Mononuclear cell (primary cell): Measurements from ENCODE around the gene PPM1J. TPM values are rescaled to one million over a fixed set of nuclear protein-coding genes. Genes with fewer than 3 reads are reported as not detected.
A peak's percentile ranks its signal among the peaks of the same experiment; 100 is the strongest.
"Not testable (repeated sequence)": the region's sequence is repeated elsewhere in the genome, so short reads cannot be mapped to it uniquely, and the experiment has no call there.

Source experiments
- H3K27me3 ChIP-seq: 2 replicates; pipeline ENCODE4 v1.6.0; 2011; ENCODE audit warnings: low read length, control low read depth; ENCODE audit not compliant: insufficient read depth
- H3K4me1 ChIP-seq: 2 replicates; pipeline ENCODE4 v1.5.1; 2011; ENCODE audit warnings: mild to moderate bottlenecking, low read length, control low read depth; ENCODE audit not compliant: insufficient read depth
- H3K4me3 ChIP-seq: 2 replicates; pipeline ENCODE4 v1.5.1; 2011; ENCODE audit warnings: mild to moderate bottlenecking, low read length, moderate library complexity
- H3K9me3 ChIP-seq: 2 replicates; pipeline ENCODE4 v1.5.1; 2011; ENCODE audit warnings: low read depth, mild to moderate bottlenecking, control low read depth, low read length
- total RNA-seq: library from RNA; depleted of rRNA; stranded (reverse); fragments of >200 nt; gene quantifications from one replicate; pipeline ENCODE4 v1.2.3, GENCODE V29; 2012

The PPM1J gene, protein sequence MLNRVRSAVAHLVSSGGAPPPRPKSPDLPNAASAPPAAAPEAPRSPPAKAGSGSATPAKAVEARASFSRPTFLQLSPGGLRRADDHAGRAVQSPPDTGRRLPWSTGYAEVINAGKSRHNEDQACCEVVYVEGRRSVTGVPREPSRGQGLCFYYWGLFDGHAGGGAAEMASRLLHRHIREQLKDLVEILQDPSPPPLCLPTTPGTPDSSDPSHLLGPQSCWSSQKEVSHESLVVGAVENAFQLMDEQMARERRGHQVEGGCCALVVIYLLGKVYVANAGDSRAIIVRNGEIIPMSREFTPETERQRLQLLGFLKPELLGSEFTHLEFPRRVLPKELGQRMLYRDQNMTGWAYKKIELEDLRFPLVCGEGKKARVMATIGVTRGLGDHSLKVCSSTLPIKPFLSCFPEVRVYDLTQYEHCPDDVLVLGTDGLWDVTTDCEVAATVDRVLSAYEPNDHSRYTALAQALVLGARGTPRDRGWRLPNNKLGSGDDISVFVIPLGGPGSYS
- 0.63 TPM for total RNA-seq

DNA sequence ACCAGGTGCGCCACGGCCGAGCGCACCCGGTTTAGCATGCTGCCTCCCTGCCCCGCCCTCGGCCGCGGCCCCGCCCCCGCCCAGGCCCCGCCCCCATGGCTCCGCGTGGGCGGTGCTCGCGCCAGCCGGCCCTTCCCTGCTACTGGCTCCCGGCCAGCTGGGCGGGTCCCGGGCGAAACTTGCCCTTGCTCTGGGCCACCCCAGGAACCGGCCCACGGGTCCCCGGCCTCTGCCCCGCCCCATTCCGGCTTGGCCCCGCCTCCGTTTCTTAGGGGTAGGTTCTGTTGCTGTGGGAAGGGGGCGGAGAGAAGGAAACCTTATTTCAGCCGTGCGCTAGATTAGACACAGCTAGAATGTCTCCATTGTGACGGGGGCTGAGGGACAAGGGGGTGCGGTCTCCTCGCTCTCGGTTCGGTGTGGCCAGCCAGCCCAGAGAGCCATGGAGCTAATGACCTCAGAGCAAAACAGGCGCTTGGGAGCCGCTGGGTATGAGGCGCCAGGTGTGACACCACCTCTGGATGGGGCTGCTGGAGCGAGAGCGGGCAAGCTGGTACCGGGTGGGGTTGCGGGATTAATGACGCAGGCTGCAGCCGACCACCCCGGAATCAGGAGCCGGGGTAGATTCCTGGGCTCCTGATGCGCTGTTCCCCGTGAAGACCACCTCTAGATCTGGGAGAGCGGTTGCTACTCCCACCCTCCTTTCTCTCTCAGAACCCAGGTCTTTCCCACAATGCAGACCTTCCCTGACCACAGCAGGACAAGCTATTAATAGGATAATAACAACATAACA is at the start of gene PPM1J:
Gene PPM1J (minus strand): TSS at position 69 of the 790 bp plus-strand sequence. CDS start 31 bp downstream, at position 38.
- H3K9me3 ChIP-seq, result no peaks in the 10 kb centered on the region
- peaks cover 38% of the 10 kb centered on the region for H3K4me1 ChIP-seq
- H3K27me3 ChIP-seq, result no peaks in the 10 kb centered on the region
- H3K4me3 ChIP-seq, result peak within 1 kb of the TSS; percentile 42

DNA sequence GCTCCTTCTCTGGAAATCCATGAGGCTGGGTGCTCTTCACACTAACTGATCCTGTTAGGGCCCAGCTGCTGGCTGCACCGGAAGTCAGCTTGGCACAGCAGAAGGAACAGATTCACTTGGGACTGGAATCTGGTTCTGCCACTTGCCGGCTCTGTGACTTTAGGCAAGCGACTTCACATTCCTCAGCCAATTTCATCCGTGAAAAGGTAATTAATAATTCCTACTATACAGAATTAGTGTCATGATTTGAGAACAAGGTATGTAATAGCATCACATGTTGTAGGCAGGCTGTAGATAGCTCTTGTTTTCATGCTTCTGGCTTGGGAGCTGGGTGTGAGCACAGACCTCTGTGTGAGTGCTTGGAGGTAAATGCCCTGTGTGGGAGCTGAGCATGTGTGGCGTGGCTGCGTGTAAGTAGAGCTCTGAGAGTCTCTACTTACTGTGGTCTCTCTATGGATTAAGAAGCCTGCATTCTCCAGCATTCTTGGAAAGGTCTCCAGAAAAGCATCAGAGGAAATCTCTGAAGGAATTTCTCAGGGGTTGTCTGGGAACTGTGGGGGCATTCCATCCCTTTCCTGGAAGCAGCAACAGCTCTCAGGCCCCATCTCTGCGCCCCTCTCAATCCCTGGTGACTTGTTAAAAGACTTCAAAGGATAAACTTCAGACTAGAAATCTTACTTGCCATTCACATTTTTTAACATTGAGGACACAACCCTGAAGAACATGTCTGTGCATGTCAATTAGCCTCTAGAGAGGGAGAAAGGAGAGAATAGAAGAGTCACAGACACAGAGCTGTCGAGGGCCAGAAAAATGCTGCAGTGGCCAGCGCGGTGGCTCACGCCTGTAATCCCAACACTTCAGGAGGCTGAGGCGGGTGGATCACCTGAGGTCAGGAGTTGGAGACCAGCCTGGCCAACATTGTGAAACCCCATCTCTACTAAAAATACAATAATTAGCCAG is 47.7 kb upstream of the PPM1J start:
- Histone ChIP-seq H3K9me3 (no peaks in the 10 kb centered on the region), H3K4me1 (no peaks in the 10 kb centered on the region), H3K27me3 (no peaks in the 10 kb centered on the region), H3K4me3 (no peak overlapping the region)

DNA sequence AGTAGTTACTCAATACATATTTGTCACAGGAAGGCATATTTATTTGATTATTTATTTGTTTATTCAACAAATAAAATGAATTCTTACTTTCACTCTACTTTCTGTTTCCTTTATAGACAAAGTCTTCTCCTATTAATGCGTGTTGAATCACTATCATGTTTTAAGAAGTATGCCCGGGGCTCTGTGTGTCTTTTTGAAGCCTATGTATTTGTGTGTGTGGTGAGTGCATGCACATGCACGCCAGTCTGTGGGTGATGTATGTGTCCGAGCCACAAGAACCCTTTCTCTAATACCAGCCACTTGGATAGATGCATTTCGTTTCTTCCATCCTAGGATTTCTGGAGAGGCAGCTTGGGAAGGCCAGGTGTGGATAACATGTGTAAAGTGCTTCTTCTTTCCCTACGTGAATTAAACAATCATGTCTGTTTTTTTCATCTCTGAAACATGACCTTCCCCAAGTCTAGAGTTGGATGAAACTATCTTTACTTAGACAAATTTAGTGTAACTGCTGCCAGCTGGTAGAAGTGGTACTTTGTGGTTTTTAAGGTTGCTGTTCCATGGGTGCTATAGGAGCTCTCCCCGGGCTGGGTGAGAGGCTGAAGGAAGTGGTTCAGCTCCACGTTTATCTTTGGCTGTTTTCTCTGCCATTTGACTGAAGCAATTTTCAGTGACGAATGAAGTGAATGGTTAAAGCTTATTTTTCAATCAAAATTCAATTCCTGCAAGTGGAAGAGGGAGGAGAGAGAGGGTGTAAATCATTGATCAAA is 46.8 kb upstream of the PPM1J start:
- Histone ChIP-seq H3K9me3 (no peaks in the 10 kb centered on the region), H3K4me1 (no peaks in the 10 kb centered on the region), H3K27me3 (no peaks in the 10 kb centered on the region)

DNA sequence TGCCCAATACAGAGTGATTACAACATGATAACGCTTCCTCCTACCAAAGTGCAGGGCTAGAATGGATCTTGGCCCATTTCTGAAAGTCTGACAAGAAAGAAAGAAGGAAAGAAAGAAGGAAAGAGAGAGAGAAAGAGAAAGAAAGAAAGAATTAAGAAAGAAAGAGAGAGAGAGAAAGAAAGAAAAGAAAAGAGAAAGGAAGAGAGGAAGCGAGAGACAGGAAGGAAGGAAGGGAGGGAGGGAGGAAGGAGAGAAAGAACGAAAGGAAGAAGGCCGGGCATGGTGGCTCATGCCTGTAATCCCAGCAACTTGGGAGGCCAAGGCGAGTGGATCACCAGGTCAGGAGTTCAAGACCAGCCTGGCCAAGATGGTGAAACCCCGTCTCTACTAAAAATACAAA is 44.1 kb upstream of the PPM1J start:
- Histone ChIP-seq H3K27me3 (peaks cover 3% of the 10 kb centered on the region), H3K9me3 (no peaks in the 10 kb centered on the region), H3K4me3 (no peak overlapping the region), H3K4me1 (no peaks in the 10 kb centered on the region)

More for the DNA sequence above, 46.8 kb upstream of the PPM1J start:
- H3K4me3 ChIP-seq, result no peak overlapping the region

DNA sequence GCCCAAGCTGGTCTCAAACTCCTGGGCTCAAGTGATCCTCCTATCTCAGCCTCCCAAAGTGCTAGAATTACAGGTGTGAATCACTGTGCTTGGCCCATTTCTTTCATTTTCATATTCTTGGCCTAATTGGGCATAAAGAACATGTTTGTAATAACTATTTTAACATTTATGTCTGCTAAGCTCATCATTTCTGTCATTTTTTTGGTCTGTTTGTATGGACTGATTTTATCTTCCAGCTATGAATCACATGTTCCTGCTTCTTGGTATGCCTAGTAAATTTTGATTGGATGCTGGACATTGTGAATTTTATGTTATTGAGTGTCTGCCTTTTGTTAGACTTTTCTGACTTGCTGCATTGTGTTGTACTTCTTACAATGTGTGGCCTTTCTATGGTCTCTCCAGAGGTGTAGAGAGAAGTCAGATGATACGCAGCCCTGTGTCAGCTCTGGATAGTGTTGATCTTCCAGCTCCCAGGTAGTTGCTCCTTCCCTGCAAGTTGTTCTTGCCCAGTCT is 39.0 kb upstream of the PPM1J start:
- H3K27me3 ChIP-seq, result peaks cover 6% of the 10 kb centered on the region

DNA sequence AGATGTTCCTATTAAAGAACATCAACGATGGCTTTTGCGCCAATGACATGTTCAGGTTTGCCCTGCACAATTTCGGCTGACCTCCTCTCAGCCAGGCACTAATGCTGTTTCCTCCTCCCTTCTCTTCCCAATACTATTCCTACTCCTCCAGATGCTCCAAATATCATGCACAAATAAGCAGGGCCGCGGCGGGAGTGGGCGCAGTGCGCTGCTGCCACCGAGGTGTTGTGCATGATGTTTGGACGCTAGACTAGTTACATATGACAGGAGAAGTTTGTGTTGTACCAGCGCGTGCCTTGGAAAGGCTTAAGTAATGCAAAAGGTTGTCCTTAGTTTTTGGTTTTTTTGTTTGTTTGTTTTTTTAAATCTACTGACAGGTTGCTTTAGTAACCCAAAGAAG is 33.3 kb upstream of the PPM1J start:
- Histone ChIP-seq H3K4me3 (no peak overlapping the region), H3K9me3 (no peaks in the 10 kb centered on the region), H3K4me1 (peaks cover 9% of the 10 kb centered on the region), H3K27me3 (peaks cover 28% of the 10 kb centered on the region)

More for the DNA sequence above, 39.0 kb upstream of the PPM1J start:
- H3K4me3 ChIP-seq, result no peak overlapping the region
- H3K9me3 ChIP-seq, result no peaks in the 10 kb centered on the region
- H3K4me1 ChIP-seq, result no peaks in the 10 kb centered on the region

DNA sequence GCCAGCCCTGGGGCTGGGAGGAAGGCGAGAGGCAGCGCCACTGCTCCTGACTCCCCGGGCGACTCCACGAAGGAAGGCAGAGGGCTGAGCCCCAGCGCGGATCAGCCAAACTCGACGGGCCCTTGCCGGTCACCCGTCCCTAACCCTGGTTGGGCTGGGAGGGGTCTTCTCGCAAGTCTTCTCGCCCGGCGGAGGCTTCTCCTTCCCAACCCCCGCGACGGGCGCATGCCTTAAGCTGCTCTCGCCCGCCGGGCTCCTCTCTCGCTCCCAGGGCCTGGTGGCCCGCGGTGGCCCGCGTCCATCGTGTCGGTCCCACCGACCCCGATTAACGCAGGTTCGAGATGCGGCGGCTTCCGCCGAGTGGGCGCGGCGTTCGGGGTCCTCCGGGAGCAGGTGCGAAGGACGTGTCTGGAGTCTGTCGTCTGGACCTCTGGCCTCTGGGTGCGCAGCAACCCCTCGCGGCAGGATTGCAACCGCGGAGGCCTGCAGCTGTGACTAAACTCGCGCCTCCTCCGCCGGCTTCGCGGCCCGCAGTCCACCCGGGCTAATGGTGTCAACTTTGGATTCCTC is 29.0 kb upstream of the PPM1J start:
- H3K4me3 ChIP-seq, result no peak overlapping the region
- H3K9me3 ChIP-seq, result no peaks in the 10 kb centered on the region
- peaks cover 9% of the 10 kb centered on the region for H3K4me1 ChIP-seq
- peaks cover 50% of the 10 kb centered on the region for H3K27me3 ChIP-seq

DNA sequence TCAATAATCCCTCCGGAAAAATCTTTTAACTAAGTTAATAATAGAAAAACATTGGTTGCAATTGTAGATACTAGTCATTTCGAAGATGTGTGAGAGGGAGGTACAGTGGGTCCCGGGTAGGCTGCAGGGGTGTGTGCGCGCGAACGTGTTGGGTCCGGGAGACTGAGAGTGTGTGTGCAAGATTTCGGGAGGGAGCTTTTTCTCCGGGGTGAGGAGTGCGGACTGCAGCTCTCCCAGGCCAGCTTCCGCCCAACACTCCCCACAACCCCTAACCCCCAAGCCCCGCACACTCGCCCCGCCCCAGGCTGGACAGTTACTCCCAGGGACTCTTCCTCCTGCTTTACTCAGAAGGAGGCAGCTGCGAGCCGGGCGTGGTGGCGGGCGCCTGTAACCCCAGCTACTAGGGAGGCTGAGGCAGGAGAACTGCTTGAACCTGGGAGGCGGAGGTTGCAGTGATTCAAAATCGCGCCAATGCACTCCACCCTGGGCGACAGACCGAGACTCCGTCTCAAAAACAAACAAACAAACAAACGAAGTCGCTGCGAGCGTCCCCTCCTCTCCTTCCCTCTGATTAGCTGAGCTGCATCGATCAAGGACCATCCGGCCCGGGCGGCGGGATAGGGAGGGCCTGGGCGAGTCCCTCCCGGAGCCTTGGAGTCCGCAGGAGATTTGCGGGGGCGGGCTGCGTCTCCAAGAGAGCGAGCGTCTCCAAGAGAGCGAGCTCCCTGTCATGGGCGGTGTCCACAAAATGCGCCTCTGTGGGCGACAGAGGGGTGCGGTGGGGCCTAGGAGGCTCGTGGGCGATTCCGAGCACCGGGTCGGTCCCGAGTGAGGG is 28.3 kb upstream of the PPM1J start:
- H3K27me3 ChIP-seq, result peaks cover 52% of the 10 kb centered on the region
- H3K4me3 ChIP-seq, result no peak overlapping the region
- peaks cover 9% of the 10 kb centered on the region for H3K4me1 ChIP-seq
- H3K9me3 ChIP-seq, result no peaks in the 10 kb centered on the region

DNA sequence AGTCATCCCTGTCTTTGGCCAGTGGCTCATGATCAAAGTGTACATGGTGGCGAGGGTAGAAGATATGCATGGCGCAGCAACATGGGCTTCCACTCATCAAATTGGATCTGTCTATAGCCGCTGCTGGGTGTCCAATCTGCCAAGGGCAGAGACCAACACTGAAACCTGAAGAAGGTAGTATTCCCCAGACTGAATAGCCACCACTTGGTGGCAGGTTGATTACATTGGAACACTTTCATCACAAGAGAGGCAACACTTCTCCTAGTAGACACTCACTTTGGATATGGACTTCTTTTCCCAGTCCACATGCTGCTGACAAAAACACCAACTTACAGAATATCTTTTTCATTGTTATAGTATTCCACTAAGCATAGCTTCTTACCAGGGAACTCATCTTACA is 22.4 kb upstream of the PPM1J start:
- H3K4me1 ChIP-seq, result no peaks in the 10 kb centered on the region
- H3K4me3 ChIP-seq, result no peak overlapping the region
- H3K27me3 ChIP-seq, result peaks cover 23% of the 10 kb centered on the region
- no peaks in the 10 kb centered on the region for H3K9me3 ChIP-seq

DNA sequence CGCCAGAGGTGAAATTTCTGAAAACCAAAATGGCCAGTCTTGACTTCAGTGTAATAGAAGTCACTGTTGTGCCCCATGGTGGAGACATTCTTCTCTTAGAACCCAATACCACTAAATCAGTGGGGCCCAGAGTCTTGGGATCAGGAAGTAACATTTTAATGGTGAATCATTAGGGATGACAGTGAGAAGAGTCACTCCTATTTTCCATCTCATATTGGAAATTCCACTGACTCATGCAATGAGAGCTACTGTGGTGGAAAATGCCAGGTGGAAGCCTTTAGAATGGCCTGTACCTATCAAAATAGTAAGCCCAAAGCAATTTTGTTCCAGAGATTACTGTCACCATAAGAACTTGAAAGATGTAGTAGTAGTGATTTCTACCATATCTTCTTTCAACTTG is 20.6 kb upstream of the PPM1J start:
- H3K9me3 ChIP-seq, result no peaks in the 10 kb centered on the region
- peaks cover 4% of the 10 kb centered on the region for H3K4me1 ChIP-seq
- peaks cover 13% of the 10 kb centered on the region for H3K27me3 ChIP-seq
- no peak overlapping the region for H3K4me3 ChIP-seq

DNA sequence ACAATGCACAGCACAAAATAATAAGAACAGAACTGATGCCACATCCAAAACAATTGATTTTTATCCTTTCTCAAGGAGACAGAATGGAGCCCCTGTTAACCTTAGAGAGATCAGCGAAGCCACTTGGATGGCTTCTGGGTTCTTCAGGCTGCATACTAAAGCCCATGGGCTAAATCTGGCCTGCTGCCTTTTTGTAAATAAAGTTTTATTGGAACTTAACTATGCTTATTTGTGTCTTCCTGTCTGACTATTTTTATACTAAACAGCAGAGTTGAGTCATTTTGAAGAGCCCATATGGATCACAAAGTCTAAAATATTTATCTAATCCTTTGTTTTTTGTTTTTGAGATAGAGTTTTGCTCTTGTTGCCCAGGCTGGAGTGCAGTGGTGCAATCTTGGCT is 16.3 kb upstream of the PPM1J start:
- Histone ChIP-seq H3K4me3 (no peak overlapping the region), H3K27me3 (no peaks in the 10 kb centered on the region), H3K4me1 (peaks cover 4% of the 10 kb centered on the region), H3K9me3 (no peaks in the 10 kb centered on the region)

DNA sequence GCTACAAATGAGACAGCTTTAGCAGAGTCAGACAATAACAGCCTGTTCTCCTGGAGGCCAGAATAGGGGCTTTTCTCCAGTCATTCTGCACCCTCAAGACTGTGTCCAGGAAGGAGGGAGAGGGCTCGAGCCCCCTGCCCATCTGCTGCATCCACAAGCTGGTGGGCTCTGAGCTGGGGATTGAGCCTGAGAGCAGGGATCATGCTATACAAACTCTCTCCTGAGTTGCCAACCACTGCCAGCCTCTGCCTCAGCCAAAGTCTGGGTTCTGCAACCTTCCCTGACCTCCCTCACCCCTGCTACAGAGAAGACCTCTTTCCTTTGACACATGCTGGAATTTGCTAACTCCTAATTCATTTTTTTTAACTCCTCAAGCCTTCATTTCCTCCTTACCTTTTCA is 14.8 kb upstream of the PPM1J start:
- no peaks in the 10 kb centered on the region for H3K9me3 ChIP-seq
- no peaks in the 10 kb centered on the region for H3K27me3 ChIP-seq
- H3K4me1 ChIP-seq, result peaks cover 4% of the 10 kb centered on the region
- H3K4me3 ChIP-seq, result no peak overlapping the region

DNA sequence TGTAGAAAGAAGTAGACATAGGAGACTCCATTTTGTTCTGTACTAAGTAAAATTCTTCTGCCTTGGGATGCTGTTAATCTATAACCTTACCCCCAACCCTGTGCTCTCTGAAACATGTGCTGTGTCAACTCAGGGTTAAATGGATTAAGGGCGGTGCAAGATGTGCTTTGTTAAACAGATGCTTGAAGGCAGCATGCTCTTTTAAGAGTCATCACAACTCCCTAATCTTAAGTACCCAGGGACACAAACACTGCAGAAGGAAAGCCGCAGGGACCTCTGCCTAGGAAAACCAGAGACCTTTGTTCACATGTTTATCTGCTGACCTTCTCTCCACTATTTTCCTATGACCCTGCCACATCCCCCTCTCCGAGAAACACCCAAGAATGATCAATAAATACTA is 13.9 kb upstream of the PPM1J start:
- H3K9me3 ChIP-seq, H3K4me3 ChIP-seq, H3K4me1 ChIP-seq, H3K27me3 ChIP-seq: not testable (repeated sequence)
